22Rv1 (cell line): ENCODE results near the gene ABCE1.

Source experiments
- ZFX ChIP-seq: fragments of 450-650 bp; IDR thresholded peaks from 2 replicates; pipeline ENCODE4 v1.6.1; 2017; ENCODE audit warnings: antibody characterized with exemption, borderline replicate concordance
- TF ChIP-seq, protein P1 (sequence below): fragments of 450-650 bp; IDR thresholded peaks from 2 replicates; pipeline ENCODE4 v1.5.1; 2017; ENCODE audit warnings: mild to moderate bottlenecking

DNA sequence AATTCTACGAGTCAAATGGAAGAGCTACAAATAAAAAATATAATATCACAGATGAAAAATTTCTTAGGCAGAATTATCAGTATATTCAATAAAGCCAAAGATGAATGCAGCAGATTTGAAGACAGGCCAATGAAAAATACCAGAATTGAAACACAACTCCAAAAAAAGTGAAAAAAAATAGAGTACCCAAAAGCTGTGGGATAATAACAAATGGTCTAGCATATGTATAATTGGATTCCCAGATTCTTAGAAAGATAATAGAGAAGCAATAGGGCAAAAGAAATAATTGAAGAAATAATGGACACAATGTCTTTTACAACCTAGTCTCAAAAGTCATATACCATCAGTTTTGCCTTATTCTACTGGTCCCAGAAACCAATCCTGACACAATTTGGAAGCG lies 4.5 kb upstream of the ABCE1 start:
- TF ChIP-seq, protein P1, sequence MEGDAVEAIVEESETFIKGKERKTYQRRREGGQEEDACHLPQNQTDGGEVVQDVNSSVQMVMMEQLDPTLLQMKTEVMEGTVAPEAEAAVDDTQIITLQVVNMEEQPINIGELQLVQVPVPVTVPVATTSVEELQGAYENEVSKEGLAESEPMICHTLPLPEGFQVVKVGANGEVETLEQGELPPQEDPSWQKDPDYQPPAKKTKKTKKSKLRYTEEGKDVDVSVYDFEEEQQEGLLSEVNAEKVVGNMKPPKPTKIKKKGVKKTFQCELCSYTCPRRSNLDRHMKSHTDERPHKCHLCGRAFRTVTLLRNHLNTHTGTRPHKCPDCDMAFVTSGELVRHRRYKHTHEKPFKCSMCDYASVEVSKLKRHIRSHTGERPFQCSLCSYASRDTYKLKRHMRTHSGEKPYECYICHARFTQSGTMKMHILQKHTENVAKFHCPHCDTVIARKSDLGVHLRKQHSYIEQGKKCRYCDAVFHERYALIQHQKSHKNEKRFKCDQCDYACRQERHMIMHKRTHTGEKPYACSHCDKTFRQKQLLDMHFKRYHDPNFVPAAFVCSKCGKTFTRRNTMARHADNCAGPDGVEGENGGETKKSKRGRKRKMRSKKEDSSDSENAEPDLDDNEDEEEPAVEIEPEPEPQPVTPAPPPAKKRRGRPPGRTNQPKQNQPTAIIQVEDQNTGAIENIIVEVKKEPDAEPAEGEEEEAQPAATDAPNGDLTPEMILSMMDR = no peak
- TF ChIP-seq ZFX = no peak
